ENCODE results near the gene RASIP1. TPM values are rescaled to one million over a fixed set of nuclear protein-coding genes. Genes with fewer than 3 reads are reported as not detected.
"Not testable (repeated sequence)": the region's sequence is repeated elsewhere in the genome, so short reads cannot be mapped to it uniquely, and the experiment has no call there.

Gene RASIP1
- total RNA-seq, 1 donor from 2014 or later: 2.9 TPM

GRCh38 chr19:48714759-48715675 lies 25.4 kb downstream of the RASIP1 start:
- DNase-seq (ENCODE audit: low spot score in 2 of 2) (no peak), FAIRE-seq (no peak)

- DNase-seq (ENCODE audit: low spot score in 2 of 2) (peak; percentile 99), FAIRE-seq (peak; percentile 95)
These were observed 26.3 kb downstream of the RASIP1 start for GRCh38 chr19:48713864-48714755.

GRCh38 chr19:48713041-48713863 lies 27.2 kb downstream of the RASIP1 start:
- FAIRE-seq: no peak
- no peak for DNase-seq (ENCODE audit: low spot score in 2 of 2)

DNA sequence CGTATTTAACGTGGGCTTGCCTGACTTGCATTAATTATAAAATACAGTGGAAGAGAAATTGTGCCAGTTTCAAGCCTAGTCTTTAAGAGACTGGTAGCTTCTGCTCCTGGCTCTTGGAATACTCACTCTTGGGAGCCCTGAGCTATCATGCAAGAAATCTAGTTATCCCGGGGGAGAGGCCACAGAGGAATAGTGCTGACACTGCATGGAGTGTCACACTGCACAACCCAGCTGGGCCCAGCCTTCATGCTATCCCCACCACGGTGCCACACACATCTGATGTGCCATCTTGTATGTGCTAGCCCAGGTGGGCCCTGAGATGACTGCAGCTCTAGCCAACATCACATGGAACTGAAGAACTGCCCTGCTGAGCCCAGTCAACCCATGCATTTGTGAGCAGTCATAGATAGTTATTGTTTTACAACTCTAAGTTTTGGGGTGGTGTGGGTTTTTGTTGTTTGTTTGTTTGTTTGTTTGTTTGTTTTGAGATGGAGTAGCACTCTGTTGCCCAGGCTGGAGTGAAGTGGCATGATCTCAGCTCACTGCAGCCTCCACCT lies 29.2 kb downstream of the RASIP1 start:
- no peak for FAIRE-seq
- no peak for DNase-seq (ENCODE audit: low spot score in 2 of 2)

DNA sequence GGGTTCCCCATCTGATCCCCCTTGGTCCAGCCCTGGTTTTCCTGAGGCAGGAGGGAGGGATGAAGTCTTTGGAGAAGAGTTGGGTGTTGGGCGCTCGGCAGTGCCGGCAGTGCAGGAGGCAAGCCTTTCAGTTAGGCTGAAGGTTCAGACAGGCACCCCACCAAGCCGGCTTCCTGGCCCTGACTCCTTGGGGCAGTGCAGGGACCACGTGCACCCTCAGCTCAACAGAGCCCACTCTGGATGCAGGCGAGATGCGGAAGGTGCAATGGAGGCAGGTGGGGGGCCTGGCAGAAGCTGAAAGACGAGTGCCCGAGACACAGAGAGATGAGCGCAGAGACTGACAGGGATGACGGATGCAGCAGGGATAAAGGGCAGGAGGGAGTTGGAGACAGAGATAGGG lies 31.9 kb downstream of the RASIP1 start:
- DNase-seq (ENCODE audit: low spot score in 2 of 2) (no peak), FAIRE-seq (no peak)

DNA sequence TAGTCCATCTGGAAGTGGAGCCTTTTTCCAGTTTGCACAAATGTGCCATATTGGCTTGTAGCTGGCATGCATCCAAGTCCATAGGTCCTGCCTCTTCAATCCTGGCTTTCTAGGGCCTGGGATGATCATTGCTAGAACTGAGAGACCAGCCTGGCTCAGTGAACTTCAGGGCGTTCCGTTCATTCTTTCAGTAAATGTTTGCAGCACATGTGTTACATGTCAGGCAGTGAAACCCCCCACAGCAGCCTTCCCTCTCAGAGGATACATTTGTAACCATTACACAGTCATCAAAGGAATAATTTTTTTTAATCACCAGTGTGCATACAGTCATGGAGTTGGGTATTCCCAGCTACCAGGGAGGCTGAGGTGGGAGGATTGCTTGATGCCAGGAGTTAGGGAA lies 35.0 kb downstream of the RASIP1 start:
- FAIRE-seq (no peak), DNase-seq (ENCODE audit: low spot score in 2 of 2) (no peak)

GRCh38 chr19:48703316-48703715 lies 37.1 kb downstream of the RASIP1 start:
- FAIRE-seq: no peak
- no peak for DNase-seq (ENCODE audit: low spot score in 2 of 2)

DNA sequence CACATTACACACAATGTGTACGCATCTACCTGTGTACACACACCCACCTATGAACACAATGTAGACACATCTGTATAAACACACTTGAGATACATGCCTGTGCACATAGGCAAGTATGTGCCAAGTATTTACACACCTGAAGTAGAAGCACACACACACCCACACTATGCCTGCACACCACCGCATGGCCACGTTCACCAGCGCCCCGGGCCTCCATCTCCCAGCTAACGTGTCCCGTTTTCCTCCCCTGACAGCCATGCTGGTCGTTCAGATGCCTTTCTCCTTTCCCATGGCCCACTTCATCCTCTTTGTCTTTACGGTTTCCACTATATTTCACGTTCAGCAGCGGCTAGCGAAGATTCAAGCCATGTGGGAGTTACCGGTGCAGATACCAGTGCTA lies 37.7 kb downstream of the RASIP1 start:
- DNase-seq (ENCODE audit: low spot score in 2 of 2) (no peak), FAIRE-seq (no peak)

GRCh38 chr19:48698046-48698445 lies 42.4 kb downstream of the RASIP1 start:
- no peak for DNase-seq (ENCODE audit: low spot score in 2 of 2)
- no peak for FAIRE-seq

- DNase-seq (ENCODE audit: low spot score in 2 of 2) (no peak), FAIRE-seq (no peak)
These were observed 43.9 kb downstream of the RASIP1 start for GRCh38 chr19:48696353-48697010.

- FAIRE-seq: no peak
- no peak for DNase-seq (ENCODE audit: low spot score in 2 of 2)
These were observed 44.6 kb downstream of the RASIP1 start, which contains the start of gene FUT2 for GRCh38 chr19:48695743-48696352. Gene FUT2, plus strand, starts transcription at chr19:48695971. Its CDS starts 6,986 bp downstream, at chr19:48702957.

DNA sequence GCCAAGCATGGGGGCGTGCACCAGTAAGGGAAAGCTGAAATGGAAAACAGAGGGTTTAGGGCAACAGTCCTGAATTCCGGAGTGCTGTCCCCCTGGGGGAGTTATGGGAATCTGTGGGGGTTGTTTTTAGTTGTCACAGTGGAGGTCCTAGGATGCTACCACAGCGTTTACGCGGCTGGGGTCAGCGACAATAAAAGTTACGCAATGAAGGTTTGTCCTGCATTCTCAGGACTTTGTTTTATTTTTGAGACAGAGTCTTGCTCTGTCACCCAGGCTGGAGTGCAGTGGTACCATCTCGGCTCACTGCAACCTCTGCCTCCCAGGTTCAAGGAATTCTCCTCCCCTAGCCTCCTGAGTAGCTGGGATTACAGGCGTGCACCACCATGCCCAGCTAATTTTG lies 46.8 kb downstream of the RASIP1 start:
- not testable (repeated sequence) for DNase-seq (ENCODE audit: low spot score in 2 of 2)

DNA sequence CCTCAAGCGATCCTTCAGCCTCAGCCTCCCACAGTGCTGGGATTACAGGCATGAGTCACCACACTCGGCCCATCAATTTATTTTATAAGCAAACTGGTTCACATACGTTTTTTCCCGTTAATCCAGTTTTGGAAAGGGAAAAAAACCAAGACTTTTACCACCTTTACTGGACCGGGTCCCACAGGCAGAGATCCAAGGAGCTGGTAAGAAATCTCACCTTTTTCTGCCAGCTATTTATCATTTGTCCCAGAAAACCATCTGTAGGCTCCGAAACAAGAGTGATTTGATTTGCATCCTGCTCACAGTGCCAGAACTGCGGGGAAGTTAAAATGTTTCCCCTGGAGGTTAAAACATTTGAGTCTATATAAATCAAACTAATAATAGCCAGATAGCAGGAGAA lies 51.0 kb downstream of the RASIP1 start:
- FAIRE-seq (no peak), DNase-seq (ENCODE audit: low spot score in 2 of 2) (no peak)

More for the DNA sequence above, 46.8 kb downstream of the RASIP1 start:
- not testable (repeated sequence) for FAIRE-seq

- DNase-seq (ENCODE audit: low spot score in 2 of 2) (no peak), FAIRE-seq (no peak)
These were observed 52.6 kb downstream of the RASIP1 start for GRCh38 chr19:48687776-48688175.

GRCh38 chr19:48686637-48687036 lies 53.8 kb downstream of the RASIP1 start:
- FAIRE-seq: not testable (repeated sequence)

GRCh38 chr19:48686088-48686487 lies 54.3 kb downstream of the RASIP1 start:
- no peak for DNase-seq (ENCODE audit: low spot score in 2 of 2)

More at GRCh38 chr19:48686637-48687036, 53.8 kb downstream of the RASIP1 start:
- DNase-seq (ENCODE audit: low spot score in 2 of 2): not testable (repeated sequence)

DNA sequence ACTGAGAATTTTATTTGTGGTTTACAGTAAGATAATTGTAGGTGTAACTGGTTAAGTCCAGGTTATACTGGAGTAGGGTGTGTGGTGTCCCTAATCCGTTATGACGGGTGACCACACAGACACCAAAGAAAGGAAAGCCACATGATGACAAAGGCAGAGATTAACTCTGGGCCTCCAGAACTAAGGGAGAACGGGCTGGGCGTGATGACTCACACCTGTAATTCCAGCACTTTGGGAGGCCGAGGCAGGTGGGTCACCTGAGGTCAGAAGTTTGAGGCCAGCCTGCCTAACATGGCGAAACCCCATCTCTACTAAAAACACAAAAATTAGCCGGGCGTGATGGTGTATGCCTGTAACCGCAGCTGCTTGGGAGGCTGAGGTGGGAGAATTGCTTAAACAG lies 54.8 kb downstream of the RASIP1 start:
- FAIRE-seq: no peak
- DNase-seq (ENCODE audit: low spot score in 2 of 2): no peak

More at GRCh38 chr19:48686088-48686487, 54.3 kb downstream of the RASIP1 start:
- no peak for FAIRE-seq

- DNase-seq (ENCODE audit: low spot score in 2 of 2) (peak in 1 of 2 donors; percentile 69), FAIRE-seq (no peak)
These were observed 57.1 kb downstream of the RASIP1 start for GRCh38 chr19:48683349-48683748.

GRCh38 chr19:48681127-48681470 lies 59.3 kb downstream of the RASIP1 start:
- FAIRE-seq (no peak), DNase-seq (ENCODE audit: low spot score in 2 of 2) (no peak)

All from frontal cortex (tissue), 4 donors.